GM18519 (cell line): ENCODE data around the gene GIT1.

ENCODE experiments used
- ATAC-seq: cut with Tn5 transposase; IDR thresholded peaks from one replicate; pipeline ENCODE4 v1.9.1; 2021; ENCODE audit warnings: mild to moderate bottlenecking, moderate library complexity; ENCODE audit not compliant: unreplicated experiment, low FRiP score

Gene GIT1, protein sequence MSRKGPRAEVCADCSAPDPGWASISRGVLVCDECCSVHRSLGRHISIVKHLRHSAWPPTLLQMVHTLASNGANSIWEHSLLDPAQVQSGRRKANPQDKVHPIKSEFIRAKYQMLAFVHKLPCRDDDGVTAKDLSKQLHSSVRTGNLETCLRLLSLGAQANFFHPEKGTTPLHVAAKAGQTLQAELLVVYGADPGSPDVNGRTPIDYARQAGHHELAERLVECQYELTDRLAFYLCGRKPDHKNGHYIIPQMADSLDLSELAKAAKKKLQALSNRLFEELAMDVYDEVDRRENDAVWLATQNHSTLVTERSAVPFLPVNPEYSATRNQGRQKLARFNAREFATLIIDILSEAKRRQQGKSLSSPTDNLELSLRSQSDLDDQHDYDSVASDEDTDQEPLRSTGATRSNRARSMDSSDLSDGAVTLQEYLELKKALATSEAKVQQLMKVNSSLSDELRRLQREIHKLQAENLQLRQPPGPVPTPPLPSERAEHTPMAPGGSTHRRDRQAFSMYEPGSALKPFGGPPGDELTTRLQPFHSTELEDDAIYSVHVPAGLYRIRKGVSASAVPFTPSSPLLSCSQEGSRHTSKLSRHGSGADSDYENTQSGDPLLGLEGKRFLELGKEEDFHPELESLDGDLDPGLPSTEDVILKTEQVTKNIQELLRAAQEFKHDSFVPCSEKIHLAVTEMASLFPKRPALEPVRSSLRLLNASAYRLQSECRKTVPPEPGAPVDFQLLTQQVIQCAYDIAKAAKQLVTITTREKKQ

DNA sequence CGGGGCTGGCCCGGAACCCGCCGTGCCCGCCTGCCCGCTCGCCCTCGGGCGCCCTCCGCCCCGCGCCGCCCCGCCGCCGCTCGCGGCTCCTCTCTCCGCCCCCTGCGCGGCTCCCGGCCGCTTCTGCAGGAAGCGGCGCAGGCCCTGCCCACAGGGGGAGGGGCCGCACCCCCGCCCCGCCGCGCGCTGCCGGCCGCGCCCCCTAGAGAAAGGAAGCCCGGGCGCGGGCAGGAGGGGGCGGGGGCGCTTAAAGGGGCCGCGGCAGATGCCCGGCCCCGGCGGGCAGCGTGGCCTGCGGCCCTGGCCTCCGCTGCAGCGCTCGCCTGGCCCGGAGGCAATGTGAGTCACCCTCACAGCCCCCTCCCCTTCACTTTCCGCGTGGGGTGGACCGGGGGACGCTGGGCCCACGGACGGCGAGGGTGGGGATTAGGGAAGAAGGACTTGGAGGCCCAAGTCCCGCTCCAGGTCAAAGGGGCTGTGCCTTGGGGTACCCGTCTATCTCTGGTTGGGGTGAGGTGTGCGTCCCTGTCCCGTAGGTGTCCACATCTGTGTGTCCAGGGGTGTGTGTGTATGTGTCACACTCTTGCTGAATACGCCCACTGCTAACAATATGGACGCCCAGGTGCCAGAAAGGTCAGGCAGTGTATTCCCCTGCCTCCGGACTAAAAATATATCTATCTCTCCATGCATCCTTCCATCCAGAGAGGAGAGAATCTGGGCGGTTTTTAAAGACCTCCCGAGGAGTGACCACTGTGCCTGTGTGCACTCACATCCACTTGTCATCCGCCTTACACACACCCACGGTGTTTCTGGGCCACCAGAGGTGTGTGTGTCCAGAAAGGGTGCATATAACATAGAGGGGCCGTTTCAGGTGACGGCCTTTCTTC, at the start of gene GIT1:
Gene GIT1 (minus strand): TSS at position 125 of the 887 bp plus-strand sequence. CDS start 270 bp downstream, outside the sequence.
- no peak for ATAC-seq

DNA sequence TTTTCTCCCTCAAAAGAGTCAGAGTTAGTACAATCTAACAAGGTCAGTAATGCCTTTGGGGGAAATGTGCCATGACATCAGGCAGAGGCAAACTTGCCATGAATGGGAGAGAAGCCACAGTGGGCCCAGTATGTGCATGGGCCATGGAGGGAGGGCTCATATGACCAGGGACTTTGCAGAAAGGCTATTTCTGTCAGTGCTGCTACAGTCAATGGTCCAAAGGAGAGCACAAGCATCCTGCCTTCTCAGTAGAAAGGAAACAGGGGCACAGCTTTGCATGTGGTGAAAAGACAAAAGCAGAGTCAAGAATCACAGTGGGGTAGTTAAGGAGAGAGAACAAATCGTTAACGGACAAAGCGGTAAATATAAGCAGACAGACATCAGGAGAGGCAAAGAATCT, 44.4 kb upstream of the GIT1 start:
- no peak for ATAC-seq

DNA sequence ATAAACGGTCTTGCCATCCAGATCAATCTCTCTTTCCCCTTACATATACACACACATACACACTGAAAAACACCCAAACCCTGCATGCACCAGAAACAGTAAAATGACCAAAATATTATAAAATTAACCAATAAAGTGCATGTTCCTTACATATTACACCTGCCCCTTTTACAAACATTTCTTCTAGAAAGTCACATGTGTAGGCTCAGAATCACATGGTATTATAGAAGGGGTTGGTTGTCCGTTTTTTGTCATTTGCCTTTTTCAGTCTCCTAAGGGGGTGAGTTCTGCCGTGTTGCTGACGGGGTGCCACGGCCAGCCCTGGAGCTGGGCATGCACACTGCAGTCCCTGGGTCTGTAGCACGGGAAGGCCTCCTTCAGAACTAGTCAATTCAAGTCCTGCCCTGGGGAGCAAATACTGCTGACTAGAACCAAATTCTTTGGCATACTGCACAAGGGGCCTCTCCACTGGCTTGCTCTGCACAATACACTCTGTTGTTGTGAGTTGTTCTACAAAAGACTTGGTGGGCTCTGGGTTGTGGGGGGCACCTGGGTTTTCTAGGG, 41.3 kb upstream of the GIT1 start:
- no peak for ATAC-seq

DNA sequence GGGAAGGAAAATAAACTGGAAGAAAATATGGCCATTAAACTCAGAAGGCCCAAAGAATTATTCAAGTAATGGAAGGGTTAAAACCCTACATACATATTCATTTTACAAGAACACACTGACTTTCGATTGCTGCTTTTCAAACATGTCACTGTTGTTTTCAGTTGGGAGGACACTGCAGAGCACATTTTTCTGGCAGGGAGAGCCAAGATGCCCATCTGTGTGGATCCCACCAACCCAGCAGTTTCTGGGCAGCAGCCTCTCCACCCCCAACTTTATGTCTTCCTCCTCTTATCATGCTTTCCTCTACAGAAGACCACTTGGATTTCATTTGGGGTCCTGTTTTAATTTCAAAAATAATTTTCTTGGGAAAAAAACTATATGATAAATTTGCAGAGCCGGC, 40.4 kb upstream of the GIT1 start:
- no peak for ATAC-seq

DNA sequence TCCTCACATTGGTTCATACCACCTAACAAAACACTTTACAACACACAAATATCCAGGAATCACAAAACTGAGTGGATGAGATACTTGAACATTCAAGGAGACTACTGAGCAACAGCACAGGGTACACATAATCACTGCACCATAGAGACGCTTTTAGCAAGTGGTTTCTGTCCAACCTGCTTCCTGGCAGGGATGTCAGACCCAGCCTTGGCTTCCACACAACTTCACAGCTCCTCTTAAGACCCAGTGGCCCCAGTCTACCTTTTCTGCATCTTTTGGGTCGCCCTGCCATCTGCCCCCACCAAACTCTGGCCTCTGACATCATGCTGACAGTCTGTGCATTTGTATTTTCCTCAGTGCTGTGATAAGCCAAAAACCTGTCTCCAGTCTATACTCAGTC, 39.2 kb upstream of the GIT1 start:
- ATAC-seq, result no peak

DNA sequence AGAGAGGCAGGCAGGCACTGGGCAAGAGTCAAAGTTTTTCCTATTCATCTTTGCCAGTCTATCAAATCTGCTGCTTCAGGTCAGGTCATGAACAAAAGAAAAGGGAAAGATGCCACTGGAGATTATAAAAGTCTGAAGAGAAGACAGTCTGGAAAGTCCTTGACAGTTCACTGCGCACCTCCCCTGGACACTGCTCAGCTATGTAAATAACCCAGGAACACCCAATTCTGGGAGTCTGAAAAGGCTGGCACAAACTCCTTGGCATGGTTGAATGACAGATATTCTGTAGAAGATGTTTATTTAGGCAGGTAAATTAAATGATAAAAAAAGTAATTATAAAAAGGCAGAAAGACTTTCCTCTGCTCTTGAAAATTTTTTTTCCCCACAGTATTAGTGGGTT, 38.5 kb upstream of the GIT1 start:
- no peak for ATAC-seq

DNA sequence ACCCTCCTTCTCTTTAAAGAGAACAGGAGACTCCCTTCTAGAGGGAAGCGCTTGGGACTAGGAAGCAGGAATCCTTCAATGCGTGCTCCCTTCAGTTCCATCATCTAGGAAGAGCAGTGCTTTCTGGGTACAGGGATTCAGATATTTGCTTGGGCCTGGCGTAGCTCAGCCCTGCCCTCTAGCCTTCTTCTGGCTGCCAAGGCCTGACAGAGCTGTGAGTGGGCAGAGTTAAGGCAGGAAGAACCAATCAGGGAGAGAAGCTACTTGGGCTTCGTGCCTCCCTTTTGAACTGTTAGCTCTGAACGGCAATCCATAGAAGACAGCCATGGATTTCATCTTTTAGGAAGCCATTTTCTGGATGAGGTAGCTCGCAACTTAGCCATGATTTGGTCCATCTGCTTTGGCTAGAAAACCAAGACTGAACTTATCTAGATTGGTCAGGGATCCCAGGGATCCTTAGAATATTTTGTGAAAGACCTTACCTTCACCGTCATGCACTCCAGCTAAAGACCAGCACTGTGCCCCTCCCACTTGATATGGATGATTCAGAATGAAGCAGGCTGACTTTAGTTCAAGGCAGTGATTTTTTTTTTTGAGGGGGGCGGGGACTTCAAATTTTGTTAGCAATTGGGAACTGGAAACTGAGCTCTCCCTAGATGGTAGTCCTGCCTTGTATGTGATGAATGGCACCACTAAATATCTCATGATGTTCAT, 35.7 kb upstream of the GIT1 start:
- ATAC-seq, result no peak

DNA sequence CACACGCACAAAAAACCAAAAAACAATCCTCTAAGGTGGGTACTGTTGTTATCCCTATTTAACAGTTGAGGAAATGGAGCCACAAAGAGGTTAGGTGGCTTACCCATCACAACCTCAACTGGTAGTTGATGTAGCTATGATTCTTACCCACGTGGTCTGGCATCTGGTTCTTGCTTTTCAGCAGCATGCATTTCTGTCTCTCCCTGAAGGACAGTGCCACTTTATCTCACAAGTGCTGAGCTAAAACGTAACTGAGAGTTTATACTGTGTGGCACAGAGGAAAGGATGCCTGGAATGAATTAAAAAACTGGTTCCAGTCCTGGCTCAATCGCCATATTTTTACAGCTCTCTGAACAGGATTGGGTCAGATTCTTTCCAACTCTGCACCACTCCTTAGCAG, 35.1 kb upstream of the GIT1 start:
- no peak for ATAC-seq

DNA sequence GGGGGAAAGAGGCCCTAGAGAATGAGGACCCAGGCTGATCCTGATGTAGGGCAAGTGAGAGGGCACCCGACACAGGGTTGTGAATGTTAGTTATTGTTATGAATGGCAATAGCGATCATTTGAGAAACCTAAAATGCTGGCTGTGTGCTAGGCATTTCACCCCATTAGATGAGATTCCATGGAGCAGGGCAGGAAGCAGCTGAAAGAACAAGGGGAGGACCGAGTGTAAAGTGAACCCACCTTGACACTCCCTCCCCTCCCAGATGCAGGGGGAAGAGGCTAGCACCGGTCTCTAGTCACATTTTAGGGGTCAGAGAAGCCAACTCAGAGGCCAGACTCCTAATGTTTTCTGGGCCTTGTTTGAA, 33.8 kb upstream of the GIT1 start:
- ATAC-seq, result no peak

DNA sequence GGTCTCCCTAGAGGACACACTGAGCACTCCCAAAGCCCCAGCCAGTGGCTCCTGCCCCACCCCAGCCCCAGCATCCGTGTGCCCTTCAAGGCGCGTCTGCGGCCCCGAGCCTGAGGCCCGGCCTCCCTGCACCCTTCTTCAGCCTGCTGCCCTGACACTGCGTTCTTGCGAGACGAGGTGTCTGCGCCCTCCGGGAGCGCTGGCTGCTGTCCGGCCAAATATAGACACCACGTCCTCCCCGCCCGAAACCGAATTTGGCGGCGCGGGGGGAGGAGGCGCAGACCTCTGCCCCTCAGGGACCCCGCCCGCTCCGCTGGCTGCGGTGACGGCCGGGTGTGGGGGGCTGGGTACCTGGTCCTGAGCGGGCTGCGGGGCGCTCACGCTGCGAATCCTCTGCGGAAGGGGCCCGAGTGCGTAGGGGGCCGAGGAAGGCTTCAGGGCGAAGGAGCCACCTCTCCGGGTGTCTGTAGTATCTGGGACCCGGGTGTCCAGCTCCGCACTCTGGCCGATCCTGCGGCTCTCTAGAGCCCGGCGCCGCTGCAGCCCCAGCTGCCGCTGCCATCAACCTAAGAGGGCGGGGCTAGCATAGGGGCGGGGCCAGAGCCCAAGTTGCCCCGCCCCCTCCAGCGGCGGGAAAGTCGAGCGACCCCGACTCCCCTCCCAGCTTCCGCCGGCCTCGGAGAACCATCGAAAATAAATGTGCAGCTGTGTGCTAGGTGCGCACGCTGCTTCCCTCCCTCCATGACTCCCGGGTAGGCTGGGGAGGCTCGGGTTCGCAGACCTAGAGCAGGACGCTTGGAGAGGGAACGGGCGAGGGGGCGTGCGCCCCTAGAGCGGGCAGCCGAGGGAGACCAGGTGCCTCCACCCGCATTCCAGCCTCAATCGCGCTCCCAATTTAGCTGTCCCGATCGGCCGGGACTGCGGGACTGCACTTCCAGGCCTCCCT, 33.2 kb upstream of the GIT1 start, which contains the start of gene CORO6:
Gene CORO6 (minus strand): TSS at position 576 of the 946 bp plus-strand sequence. CDS start 1,491 bp downstream, outside the sequence.
- ATAC-seq, result no peak

DNA sequence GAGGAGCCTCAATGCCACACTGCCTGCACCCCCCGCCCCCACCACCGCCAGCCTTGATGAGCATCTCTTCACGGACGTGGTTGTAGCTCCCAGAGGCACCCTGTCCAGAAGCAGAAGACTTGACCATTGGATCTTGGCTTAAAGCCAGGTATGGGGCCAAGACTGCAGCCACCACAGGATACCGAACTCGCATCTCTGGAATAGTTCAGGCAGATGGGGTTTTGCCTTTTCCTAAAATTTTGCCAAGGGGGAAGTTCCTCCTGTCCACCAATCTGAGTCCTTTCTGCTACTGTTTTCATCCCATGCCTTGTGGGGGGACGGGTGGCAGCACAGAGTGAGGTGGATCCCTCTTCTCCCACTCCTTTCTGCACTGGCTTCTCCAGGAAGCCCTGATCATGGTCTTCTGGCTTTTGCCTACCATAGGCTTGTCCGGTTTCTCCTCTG, 32.3 kb upstream of the GIT1 start:
- no peak for ATAC-seq

DNA sequence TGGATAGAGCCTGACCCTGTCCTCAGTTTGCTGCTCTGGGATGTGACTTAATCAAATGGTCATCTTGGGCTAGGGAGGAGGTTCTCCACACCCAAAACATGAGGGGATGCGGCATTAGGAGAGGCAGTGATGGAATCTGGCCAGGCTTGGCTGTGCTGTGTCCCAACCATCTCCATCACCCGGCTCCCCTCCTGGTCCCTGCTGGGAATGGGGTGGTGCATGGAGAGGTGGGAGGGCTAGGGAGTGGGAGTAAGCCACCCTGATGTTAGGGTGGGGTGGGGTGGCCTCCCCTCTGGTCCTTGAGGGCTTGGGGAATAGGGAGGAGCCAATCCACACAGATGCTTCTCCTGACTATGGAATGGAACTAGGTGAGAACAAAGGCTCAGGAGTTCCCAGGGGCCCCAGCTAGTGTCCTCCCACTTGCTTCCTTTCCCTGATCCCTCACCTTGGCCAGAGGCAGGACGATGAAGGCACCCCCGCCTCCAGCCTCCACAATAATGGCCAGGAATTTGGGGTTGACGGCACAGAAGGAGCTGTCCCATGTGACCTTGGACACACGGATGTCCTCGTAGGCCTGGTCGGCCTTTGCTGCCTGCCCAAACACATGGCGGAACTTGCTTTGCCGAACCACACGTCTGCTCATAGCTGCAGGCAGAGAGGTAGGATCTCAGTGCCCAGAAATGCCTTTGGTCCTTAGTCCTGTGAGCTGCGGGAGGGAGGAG, 31.5 kb upstream of the GIT1 start:
- no peak for ATAC-seq

DNA sequence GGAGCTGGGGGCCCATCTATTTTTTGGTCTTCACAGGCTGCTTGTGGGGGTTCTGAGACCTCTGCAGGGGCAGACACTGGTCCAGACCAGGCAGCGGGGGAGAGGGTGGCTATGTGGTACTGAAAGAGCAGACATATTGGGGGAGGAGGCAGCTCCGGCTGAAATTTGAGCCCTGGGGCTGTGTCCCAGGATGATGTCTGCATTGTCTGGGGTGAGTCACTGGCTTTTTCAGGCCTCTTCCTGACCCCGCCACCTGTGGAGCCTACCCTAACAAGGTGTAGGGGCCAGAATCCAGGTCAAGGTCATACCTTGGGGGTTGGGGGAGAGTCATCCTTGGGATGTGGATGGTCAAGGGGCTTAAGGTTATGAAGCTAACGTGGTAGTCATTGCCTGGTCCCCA, 30.8 kb upstream of the GIT1 start:
- no peak for ATAC-seq

DNA sequence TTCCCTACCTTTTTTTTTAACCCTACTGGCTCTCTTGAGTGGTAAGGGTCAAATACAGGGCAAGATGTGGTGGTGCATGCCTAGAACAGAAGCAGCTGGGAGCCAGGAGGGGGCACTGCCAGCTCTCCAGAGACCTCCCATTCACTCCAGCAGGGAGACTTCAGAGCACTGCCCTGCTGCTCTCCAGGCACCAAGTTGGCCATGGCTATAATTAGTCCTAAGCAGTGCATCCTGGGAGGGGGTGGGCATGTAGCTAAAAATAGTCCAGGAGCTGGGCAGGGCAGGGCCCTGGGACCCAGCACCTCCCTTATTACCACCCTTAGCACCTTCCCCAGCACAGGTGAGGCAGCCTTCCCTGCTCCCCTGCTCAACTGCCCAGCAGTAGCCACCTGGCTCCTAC, 29.8 kb upstream of the GIT1 start:
- no peak for ATAC-seq

DNA sequence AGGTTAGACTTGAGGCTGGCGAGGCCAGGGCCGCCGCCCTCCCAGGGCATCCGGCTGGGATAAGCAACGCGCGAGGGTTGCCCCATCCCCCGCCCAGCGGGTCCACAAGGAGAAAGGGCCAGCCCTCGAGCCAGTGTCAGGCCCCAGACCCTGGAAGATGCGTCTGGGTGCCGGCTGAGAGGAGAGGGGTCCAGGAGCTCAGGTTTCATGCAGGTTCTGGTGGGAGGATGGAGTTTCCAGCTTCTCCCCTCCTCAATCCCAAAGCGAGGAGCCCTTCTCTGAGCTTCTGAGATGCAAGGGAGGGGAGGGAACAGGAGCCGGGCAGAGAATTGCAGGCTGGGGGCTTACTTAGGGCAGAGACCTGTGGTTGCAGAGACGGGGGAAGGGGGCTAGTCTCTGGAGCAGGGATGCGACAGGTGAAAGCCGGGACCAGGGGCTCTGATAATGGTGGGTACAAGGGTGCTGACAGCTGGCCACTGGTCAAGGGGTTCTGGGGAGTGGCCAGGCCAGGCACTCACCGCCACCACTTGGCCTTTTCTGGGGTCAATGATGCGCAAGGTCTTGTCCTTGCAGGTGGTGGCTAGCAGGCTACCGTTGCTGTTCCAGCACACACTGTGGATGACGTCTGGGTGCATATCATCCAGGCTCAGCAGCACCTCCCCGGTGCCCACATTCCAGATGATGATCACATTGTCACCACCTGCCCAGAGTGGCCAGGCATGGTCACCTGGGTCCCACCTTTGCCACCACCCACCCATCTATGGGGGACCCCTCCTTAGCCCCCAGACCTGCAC, 29.0 kb upstream of the GIT1 start:
- ATAC-seq, result no peak

DNA sequence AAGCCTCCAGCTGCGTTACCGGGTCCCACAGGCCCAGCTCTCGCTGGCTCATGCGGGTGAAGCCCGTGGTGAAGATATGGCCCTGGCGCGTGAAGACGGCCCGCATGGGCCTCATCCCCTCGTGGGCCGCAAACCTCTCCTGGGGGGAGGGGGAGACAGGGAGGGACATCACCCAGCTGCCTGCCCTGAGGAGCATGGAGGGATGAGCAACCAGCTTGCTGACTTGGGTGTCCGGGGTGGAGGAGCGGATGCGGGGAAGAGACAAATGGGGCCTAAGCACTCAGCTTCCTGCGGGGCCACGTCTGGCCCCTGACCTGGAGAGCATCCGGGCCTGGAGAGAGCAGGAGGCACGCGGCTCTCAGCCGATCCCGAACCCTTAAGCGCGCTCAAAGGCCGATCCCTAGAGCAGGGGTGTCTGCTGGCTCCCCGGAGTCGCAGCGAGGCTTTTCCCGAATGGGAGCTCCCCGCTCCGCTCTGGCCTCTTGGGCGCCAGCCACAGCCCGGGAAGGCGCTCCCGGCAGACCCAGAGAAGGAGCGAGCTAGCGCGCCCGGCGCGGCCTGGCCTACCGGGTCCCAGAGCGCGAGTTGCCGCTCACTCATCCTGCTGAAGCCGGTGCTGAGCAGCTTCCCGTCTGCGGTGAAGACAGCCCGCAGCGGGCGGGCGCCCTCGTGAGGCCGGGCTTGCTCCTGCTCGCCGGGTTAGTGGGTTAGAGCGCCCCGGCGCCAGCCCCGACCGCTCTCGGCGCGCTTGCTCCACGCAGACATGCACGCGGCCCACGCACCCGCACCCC, 28.2 kb upstream of the GIT1 start:
- ATAC-seq, result no peak

DNA sequence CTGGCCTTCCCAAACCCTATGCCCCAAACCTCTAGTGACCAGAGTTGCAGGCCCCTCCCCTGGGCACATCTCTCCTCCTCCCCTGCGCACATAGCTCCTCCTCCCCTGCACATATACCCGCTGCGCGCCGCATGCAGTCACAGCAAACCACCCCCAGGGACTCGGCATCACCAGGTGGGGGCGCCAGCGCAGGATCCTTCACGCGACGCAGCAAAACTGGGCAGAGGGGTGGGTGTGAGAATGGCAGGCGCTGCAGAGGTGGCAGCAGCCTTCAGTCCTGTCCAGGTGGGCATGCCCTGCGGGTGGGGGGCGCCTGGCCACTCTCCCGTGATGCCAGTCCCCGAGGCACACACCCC, 27.7 kb upstream of the GIT1 start:
- no peak for ATAC-seq
